Limb (tissue), 2 donors: ENCODE results near the gene UBE2E2.

Experiments used
- DNase-seq, 2 donors: peaks; one replicate each; pipeline ENCODE4 v3.0.0-alpha.2; 2016; ENCODE audit errors: extremely low spot score in 2 of 2

UBE2E2 gene

GRCh38 chr3:23439080-23439479 lies 236.0 kb downstream of the UBE2E2 start:
- DNase-seq = no peak

- no peak for DNase-seq
Measured at GRCh38 chr3:23440416-23441294, 237.5 kb downstream of the UBE2E2 start.

- DNase-seq = no peak
Measured at GRCh38 chr3:23442598-23443383, 239.7 kb downstream of the UBE2E2 start.

GRCh38 chr3:23444386-23444785 lies 241.3 kb downstream of the UBE2E2 start:
- DNase-seq = no peak

- no peak for DNase-seq
Measured at GRCh38 chr3:23446301-23446700, 243.2 kb downstream of the UBE2E2 start.

- no peak for DNase-seq
Measured at GRCh38 chr3:23448998-23449537, 245.9 kb downstream of the UBE2E2 start.

- DNase-seq = no peak
Measured at GRCh38 chr3:23450051-23450450, 246.9 kb downstream of the UBE2E2 start.

GRCh38 chr3:23450806-23451205 lies 247.7 kb downstream of the UBE2E2 start:
- no peak for DNase-seq

- no peak for DNase-seq
Measured at GRCh38 chr3:23452408-23452807, 249.3 kb downstream of the UBE2E2 start.

- no peak for DNase-seq
Measured at GRCh38 chr3:23455084-23455483, 252.0 kb downstream of the UBE2E2 start.

GRCh38 chr3:23455775-23456174 lies 252.6 kb downstream of the UBE2E2 start:
- no peak for DNase-seq

GRCh38 chr3:23457697-23458096 lies 254.6 kb downstream of the UBE2E2 start:
- no peak for DNase-seq

- no peak for DNase-seq
Measured at GRCh38 chr3:23459465-23459864, 256.3 kb downstream of the UBE2E2 start.

- DNase-seq = no peak
Measured at GRCh38 chr3:23459889-23460546, 256.9 kb downstream of the UBE2E2 start.

GRCh38 chr3:23461069-23461468 lies 257.9 kb downstream of the UBE2E2 start:
- DNase-seq = no peak

- DNase-seq = no peak
Measured at GRCh38 chr3:23463791-23464190, 260.7 kb downstream of the UBE2E2 start.

- no peak for DNase-seq
Measured at GRCh38 chr3:23465569-23465968, 262.4 kb downstream of the UBE2E2 start.

- no peak for DNase-seq
Measured at GRCh38 chr3:23468203-23468602, 265.1 kb downstream of the UBE2E2 start.

GRCh38 chr3:23474580-23475357 lies 271.6 kb downstream of the UBE2E2 start:
- no peak for DNase-seq

- no peak for DNase-seq
Measured at GRCh38 chr3:23475446-23475845, 272.3 kb downstream of the UBE2E2 start.

GRCh38 chr3:23479026-23479425 lies 275.9 kb downstream of the UBE2E2 start:
- DNase-seq = no peak
